NCI-H510A treated with DMSO at 0.1 percent for 48 hours (cell line): ENCODE data around the gene TPP1.

Experiments
- DNase-seq: peaks from one replicate; lab custom pipeline; 2025; lab: John Stamatoyannopoulos, UW

Gene TPP1

GRCh38 chr11:6627762-6628241 is 8.6 kb upstream of the TPP1 start:
- DNase-seq = no peak

DNA sequence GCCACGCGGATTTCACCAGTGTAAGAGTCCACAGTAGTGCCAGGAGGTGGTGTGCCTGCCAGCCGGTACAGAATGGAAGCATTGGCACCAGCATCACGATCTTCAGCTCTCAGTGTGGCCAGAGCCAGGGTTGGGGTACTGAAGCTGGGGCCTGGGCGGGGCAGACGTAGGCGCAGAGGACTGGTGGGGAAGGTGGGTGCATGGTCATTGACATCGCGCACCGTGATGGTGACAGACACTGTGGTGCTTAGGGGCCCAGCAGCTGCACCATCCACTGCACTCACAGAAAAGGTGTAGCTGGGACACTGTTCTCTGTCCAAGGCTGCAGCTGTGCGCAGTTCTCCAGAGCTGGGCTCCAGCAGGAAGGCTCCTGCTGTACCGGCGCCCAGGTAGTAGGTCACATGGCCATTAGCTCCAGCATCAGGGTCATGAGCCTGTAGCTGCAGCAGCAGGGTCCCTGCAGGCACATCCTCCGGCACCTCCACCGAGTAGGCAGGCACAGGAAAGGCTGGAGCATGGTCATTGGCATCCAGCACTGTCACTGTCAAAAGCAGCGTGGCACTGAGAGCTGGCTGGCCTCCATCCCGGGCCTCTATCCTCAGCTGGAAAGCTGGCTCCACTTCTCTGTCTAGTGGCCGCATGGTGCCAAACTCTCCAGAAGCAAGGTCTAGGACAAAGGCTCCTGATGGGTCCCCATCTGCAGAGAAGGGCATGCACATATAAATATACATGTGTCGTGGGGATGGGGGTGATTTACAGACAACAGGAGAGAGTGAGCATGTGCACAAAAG is 7.9 kb upstream of the TPP1 start:
- DNase-seq = no peak

DNA sequence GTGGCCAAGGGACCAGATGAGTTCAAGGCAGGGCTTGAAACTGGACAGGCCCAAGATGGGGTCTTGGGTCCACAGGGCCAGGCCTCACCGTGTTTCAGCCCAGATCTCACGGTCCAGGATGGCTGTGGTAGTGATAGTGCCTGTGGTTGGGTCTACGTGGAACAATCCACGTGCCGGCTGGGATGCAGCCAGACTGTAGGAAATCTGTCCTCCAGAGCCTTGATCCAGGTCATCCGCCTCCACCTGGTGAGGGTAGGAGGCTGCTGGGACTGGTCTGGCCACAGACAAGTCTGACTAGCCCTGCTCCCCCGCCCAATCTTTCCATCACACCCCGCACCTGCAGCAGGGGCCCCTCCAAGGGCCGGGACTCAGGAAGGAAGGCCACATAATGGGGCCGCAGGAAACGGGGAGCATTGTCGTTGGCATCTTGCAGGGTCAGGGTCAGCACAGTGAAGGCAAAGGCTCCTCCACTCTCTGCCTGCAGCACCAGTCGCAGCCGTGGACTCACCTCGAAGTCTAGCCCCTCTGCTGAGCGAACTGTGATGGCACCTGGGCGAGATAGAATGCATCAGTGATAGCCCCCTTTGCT is 6.7 kb upstream of the TPP1 start:
- DNase-seq = no peak

GRCh38 chr11:6625156-6625831 is 6.1 kb upstream of the TPP1 start:
- no peak for DNase-seq

DNA sequence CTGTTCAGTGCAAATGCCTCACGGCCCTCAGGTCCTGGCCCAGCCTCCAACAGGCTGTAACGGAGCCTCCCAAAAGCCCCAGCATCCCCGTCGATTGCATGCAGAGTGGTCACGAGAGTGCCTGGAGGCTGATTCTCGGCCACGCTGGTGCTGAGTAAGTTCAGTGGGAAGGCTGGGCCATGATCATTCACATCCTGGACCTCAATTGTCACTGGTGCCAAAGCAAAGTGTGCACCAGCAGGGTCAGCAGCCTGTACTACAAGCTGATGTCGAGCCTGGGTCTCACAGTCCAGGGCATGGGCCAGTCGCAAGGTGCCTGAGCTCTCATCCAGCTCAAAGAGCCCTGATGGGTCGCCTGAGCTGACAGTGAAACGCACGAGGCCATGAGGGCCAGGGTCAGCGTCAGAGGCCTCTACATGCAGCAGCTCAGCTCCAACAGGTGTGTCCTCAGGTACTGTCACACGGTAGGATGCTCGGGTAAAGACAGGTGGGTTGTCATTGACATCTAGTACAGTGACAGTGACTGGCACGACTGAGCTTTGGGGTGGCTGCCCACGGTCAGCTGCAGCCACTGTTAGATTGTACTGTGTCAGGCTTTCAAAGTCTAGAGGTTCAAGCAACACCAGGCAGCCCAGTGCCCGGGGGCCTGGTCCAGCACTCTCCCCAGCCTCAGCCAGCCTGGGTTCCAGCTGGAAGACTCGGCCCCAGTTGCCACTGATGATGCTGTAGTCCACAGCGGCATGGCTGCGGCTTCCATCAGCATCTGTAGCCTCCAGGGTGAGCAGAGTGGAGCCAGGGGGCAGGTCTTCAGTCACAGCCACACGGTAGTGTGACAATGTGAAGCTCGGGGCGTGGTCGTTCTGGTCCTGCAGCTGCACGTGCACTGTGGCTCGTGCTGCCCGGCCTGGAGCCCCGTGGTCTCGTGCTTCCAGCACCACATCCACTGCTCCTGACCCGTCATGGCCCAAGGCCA is 4.5 kb upstream of the TPP1 start:
- DNase-seq = no peak

- no peak for DNase-seq
These were observed 3.3 kb upstream of the TPP1 start for GRCh38 chr11:6622261-6623171.

DNA sequence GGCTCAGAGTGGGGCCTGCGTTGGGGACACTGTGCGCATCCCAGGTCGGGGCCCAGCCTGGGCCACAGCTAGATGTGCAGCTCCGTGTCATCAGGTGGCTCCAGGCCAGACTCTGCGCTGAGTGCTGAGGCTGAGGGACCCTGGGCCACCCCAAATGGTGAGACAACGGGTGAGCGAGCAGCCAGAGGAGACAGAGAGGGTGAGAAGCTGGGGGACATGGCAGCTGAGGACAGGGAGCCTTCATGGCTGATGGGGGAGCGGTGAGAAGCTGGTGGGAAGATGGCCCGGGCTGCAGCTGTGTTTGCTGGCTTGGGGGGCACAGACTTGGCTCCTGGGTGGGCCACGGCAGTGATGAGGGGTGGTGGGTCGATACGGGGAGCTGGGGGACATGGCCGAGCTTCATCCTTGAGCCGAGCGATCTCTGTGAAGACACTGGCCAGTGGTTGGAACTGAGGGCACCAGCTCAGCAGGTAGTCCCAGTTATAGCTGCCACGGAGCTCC is 2.5 kb upstream of the TPP1 start:
- no peak for DNase-seq

- no peak for DNase-seq
These were observed 1.4 kb upstream of the TPP1 start for GRCh38 chr11:6620636-6621035.

GRCh38 chr11:6618117-6619003 is 862 bp downstream of the TPP1 start:
- DNase-seq = no peak

DNA sequence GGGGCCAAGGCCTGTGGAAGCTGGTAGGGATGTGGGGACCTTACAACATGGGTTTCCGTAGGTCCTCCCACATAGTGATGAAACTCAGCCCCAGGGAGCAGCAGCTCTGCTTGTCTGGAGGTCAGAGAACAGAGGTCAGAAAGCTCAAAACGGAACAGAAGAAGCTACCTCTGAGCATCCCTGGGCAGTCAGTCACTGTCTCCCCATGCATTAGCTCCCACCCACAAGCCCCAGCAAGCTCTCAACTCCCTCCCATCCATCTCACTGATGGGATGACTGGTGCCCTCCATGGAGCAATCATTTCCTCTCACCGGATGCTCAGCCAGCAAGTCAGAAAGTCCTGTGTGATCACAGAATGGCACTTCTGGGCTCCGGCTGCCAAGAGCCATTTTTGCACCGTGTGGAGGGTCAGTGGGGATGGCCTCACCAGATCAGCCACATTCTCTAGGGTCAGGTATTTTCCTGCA is 1.9 kb downstream of the TPP1 start:
- no peak for DNase-seq

GRCh38 chr11:6616596-6617250 is 2.5 kb downstream of the TPP1 start:
- no peak for DNase-seq

- no peak for DNase-seq
These were observed 3.2 kb downstream of the TPP1 start for GRCh38 chr11:6615882-6616585.

DNA sequence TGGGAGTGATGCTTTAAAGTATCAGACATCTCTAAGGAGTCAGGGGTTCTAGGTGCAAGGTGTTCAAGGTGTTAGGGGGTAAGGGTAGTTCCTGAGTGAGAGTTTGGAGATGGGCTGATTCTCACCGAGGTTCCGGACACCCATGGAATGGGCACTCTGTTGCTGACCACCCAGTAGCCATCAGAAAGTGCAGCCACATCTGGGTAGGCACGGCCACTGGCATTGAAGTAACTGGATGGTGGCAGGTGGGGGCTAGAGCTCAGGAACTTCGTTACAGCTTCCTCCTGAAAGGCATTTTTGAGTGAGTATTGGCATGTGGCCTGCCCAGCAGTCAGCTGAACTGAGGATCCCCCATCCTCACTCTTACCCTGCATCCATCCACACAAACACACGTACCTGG is 4.2 kb downstream of the TPP1 start:
- DNase-seq = no peak

DNA sequence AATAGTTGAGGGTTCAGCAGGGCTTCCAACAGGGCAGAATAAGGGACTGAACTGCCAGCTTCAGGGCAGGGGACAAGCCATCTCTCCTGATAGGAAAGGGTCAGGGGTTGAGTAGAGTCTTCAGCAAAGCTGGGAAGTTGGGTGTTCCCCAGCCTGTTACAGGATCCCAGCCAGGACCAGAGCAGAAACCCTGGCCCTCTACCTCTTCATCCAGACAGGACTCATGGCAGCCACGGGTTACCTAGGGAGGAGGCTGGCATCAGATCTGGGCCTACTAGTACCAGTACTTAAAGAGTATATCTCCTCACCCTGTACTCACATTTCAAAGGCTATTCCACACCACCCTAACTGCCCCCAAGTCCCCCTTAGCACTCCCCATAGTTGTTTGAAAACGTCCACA is 4.8 kb downstream of the TPP1 start:
- no peak for DNase-seq

DNA sequence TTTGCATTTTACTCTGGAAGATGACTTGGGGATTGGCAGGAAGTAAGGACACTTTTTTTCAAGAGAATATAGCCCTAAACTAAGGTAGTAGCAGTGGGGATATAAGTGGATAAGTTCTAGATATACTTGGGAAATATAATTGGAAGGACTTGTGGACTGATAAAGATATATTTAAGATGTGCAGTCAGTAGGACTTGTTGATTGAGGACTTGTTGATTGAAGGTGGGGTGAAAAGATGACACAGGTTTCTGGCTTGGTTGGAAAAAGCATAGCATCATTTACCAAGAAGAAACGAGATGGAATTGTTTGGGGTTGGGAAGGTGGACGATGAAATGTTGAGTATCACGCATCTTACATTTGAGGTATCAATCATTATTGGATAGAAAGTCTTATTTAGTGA is 5.7 kb downstream of the TPP1 start:
- no peak for DNase-seq

DNA sequence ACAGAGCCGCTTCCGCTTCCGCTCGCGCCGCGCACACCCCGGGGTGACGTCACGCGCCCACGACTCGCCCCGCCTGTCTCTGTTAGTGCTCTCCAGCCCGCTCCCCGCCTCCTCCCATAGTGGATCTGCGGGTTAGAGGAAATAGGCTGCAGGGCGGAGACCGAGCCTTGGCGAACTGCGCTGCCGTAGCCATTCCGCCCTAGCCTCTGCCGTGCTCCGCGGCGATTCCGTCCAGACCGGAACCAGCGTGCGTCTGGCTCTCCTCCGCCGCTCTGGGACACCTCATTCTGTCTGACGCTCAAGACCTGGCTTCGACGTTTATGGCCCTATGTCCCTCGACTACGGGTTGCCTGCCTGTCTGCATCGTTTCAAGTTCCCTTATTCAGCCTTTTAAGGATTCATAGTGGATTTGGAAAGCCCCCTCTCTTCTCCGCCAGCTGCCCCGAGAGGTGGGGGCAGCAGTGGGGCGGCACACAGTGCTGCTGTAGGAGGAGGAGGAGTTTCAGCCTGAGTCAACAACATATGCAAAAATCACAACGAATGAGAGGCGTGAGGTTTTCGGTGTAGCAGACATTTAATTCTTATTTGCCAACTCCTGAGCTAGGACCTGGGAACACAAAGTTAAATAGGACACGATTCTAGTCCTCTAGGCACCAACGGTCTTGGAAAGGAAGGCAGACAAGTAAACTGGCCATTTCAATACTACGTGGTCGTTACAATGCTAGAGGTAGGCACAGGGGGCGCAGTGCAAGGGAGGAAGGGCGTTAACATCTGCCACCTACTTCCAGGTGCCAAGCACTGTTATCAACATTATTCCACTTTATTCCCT is 6.8 kb downstream of the TPP1 start, which contains the start of gene TAF10:
TAF10 (minus strand) TSS at position 4 of the 829 bp plus-strand sequence. CDS start 27 bp downstream, outside the sequence.
- peak; percentile 86 for DNase-seq

- no peak for DNase-seq
These were observed 7.3 kb downstream of the TPP1 start for GRCh38 chr11:6611963-6612212.
